KMS-11 (cell line): ENCODE results near the gene PRAMEF12.
"Not testable (repeated sequence)": the region's sequence is repeated elsewhere in the genome, so short reads cannot be mapped to it uniquely, and the experiment has no call there.

Experiments
- H2AFZ ChIP-seq: fragments of 200-600 bp; sonication (generic); 2 replicates; pipeline ENCODE4 v1.6.1; 2016; ENCODE audit warnings: antibody characterized with exemption, mixed run types, low read depth
- H3K27ac ChIP-seq: fragments of 200-600 bp; sonication (generic); 2 replicates; pipeline ENCODE4 v1.6.1; 2016; ENCODE audit warnings: mild to moderate bottlenecking, mixed run types
- H3K27me3 ChIP-seq: fragments of 200-600 bp; sonication (generic); 2 replicates; pipeline ENCODE4 v1.6.1; 2017; ENCODE audit warnings: mild to moderate bottlenecking, low read depth, mixed run types, moderate library complexity; ENCODE audit not compliant: insufficient read depth
- H3K36me3 ChIP-seq: fragments of 200-600 bp; sonication (generic); 2 replicates; pipeline ENCODE4 v1.6.1; 2017; ENCODE audit warnings: mild to moderate bottlenecking, mixed run types; ENCODE audit not compliant: insufficient read depth
- H3K4me1 ChIP-seq: fragments of 200-600 bp; sonication (generic); 2 replicates; pipeline ENCODE4 v1.6.1; 2016; ENCODE audit warnings: mild to moderate bottlenecking, low read depth, mixed run types; ENCODE audit not compliant: poor library complexity, severe bottlenecking
- H3K4me2 ChIP-seq: fragments of 200-600 bp; sonication (generic); 2 replicates; pipeline ENCODE4 v1.7.0; 2016; ENCODE audit warnings: mild to moderate bottlenecking, mixed run types
- H3K4me3 ChIP-seq: fragments of 200-600 bp; sonication (generic); IDR thresholded peaks from 2 replicates; pipeline ENCODE4 v1.6.1; 2017; ENCODE audit warnings: low read depth, low read length, mixed read lengths; ENCODE audit not compliant: insufficient read depth
- H3K79me2 ChIP-seq: fragments of 200-600 bp; sonication (generic); 2 replicates; pipeline ENCODE4 v1.6.1; 2016; ENCODE audit warnings: low read depth, mixed run types; ENCODE audit not compliant: insufficient read depth
- H3K9ac ChIP-seq: fragments of 200-600 bp; sonication (generic); 2 replicates; pipeline ENCODE4 v1.6.1; 2016; ENCODE audit warnings: mild to moderate bottlenecking, mixed run types
- H4K20me1 ChIP-seq: fragments of 200-600 bp; sonication (generic); 2 replicates; pipeline ENCODE4 v1.6.1; 2016; ENCODE audit warnings: mild to moderate bottlenecking, mixed run types; ENCODE audit not compliant: insufficient read depth
- CTCF ChIP-seq: fragments of 200-600 bp; sonication (generic); conservative IDR thresholded peaks from 2 replicates; pipeline ENCODE4 v1.6.1; 2017; ENCODE audit warnings: low read depth, mild to moderate bottlenecking, antibody characterized with exemption, low read length, moderate library complexity, mixed read lengths

PRAMEF12 gene

DNA sequence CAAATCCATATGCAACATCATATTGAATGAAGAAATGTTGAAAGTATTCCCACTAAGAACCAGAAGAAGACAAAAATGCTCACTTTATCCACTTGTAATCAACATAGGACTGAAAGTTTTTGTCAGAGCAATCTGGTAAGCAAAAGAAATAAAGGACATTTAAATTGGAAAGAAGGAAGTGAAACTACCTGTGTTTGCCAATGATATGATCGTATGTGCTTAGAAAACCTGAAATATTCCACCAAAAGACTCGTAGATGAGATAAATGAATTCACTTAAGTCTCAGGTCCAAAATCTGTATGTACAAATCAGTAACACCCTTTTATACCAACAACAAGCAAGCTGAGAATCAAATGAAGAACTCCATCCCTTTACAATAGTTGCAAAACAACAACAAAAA lies 26.2 kb downstream of the PRAMEF12 start:
- no peak overlapping the region for H3K4me3 ChIP-seq
- no peak overlapping the region for H3K4me2 ChIP-seq
- no peaks in the 10 kb centered on the region for H3K4me1 ChIP-seq
- no peaks in the 10 kb centered on the region for H3K27me3 ChIP-seq
- H4K20me1 ChIP-seq, result no peaks in the 10 kb centered on the region
- no peaks in the 10 kb centered on the region for H3K36me3 ChIP-seq
- TF ChIP-seq CTCF, result no peak
- no peak overlapping the region for H2AFZ ChIP-seq
- H3K9ac ChIP-seq, result no peak overlapping the region
- H3K79me2 ChIP-seq, result no peaks in the 10 kb centered on the region
- no peak overlapping the region for H3K27ac ChIP-seq

DNA sequence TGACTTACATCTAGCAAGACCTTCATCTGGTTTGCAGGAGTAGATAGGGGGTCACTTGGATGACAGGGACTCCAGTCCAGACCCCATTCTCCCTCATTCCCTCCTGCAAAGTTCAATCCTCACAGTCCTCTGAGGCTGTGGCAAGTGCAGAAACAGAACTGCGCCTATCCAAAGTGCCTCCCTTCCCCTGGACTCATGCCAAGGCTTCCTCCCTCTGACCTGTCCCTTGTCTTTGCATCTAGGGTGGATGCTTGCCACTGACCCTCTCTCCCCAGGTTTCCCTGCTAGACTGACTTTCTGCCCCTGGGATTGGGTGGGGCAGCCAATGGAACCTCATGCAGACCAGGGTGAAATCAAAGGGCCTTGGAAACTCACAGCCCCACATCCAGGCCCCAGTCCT lies 36.4 kb downstream of the PRAMEF12 start:
- no peak overlapping the region for H3K9ac ChIP-seq
- H3K4me2 ChIP-seq, result no peak overlapping the region
- no peaks in the 10 kb centered on the region for H3K79me2 ChIP-seq
- no peaks in the 10 kb centered on the region for H3K27me3 ChIP-seq
- no peak for TF ChIP-seq CTCF
- H3K4me1 ChIP-seq, result no peaks in the 10 kb centered on the region
- no peak overlapping the region for H3K27ac ChIP-seq
- H4K20me1 ChIP-seq, result no peaks in the 10 kb centered on the region
- no peaks in the 10 kb centered on the region for H3K36me3 ChIP-seq
- no peak overlapping the region for H2AFZ ChIP-seq
- H3K4me3 ChIP-seq, result no peak overlapping the region

DNA sequence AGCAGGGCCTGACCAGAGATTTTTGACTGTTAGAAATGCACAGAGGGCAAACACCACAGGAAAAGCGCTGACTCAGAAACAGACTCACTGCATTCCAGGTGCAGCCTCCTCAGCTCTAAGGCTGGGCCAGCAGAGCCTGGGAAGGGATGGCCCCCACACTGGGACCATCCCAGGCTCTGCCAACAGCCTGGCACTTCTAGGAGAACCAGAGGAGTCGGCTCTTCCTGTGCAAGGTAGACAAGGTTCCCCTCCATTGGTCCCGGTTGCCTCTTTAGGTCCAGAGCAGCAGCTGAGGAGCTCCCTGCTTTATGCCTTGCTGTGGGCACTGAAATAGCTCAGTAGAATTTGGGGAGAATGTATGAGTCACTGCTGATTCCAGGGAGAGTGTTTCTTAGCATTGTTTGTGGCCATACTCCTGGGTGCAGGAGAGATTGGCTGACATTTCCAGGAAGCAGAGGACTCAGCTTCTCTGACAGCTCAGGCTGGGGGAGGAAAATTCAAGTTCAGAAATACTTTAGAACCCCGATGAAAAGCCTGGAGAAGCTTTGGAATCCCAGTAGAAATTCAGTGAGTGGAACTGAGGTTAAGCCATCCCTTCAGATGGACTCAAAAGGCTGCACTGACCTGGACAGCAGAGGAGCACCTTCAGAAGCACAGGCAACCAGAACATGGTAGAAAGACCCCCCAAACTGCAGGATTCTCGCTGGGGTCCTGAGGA lies 37.3 kb downstream of the PRAMEF12 start:
- no peaks in the 10 kb centered on the region for H3K27me3 ChIP-seq
- H3K4me1 ChIP-seq, result no peaks in the 10 kb centered on the region
- no peaks in the 10 kb centered on the region for H3K79me2 ChIP-seq
- H3K36me3 ChIP-seq, result no peaks in the 10 kb centered on the region
- H3K4me3 ChIP-seq, result no peak overlapping the region
- H3K4me2 ChIP-seq, result no peak overlapping the region
- H2AFZ ChIP-seq, result no peak overlapping the region
- no peak overlapping the region for H3K9ac ChIP-seq
- TF ChIP-seq CTCF, result no peak
- H4K20me1 ChIP-seq, result no peaks in the 10 kb centered on the region
- no peak overlapping the region for H3K27ac ChIP-seq

- no peaks in the 10 kb centered on the region for H3K79me2 ChIP-seq
- H3K27ac ChIP-seq, result no peak overlapping the region
- no peak for TF ChIP-seq CTCF
- H3K4me2 ChIP-seq, result no peak overlapping the region
- no peaks in the 10 kb centered on the region for H3K27me3 ChIP-seq
- no peaks in the 10 kb centered on the region for H4K20me1 ChIP-seq
- no peak overlapping the region for H3K4me3 ChIP-seq
- H3K4me1 ChIP-seq, result no peaks in the 10 kb centered on the region
- H3K36me3 ChIP-seq, result no peaks in the 10 kb centered on the region
- no peak overlapping the region for H3K9ac ChIP-seq
- H2AFZ ChIP-seq, result no peak overlapping the region
Observed at GRCh38 chr1:12811409-12811784, 37.9 kb downstream of the PRAMEF12 start.

GRCh38 chr1:12819061-12819460 lies 45.5 kb downstream of the PRAMEF12 start:
- H4K20me1 ChIP-seq, H3K27me3 ChIP-seq, H3K4me3 ChIP-seq, H3K27ac ChIP-seq, H3K9ac ChIP-seq, H3K36me3 ChIP-seq, H3K79me2 ChIP-seq, H3K4me2 ChIP-seq, H2AFZ ChIP-seq, H3K4me1 ChIP-seq: not testable (repeated sequence)
